ENCODE results near the gene FABP1. TPM values are rescaled to one million over a fixed set of nuclear protein-coding genes. Genes with fewer than 3 reads are reported as not detected.
A peak's percentile ranks its signal among the peaks of the same experiment; 100 is the strongest.

The FABP1 gene
- polyA plus RNA-seq, 1 of the 3 experiments (the other 2 are of a cell fraction), result not detected

DNA sequence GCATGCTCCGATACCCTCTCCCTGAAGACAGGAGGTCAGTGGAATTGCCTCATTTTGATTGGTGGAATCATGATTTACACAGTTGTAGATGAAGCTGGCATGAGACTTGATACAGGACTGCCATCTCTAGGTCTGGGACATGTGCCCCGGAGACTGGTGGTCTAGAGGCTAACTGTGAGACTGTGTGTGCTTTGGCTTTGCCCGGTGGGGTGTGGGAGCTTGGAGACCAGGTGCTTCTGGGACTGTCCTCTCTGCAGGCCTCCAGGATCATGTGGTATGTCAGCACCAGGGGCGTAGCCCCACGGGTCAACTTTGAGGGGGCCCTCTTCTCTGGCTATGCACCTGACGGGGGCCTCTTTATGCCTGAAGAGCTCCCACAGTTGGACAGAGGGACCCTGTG is 45.0 kb upstream of the FABP1 start (continued):
- TF ChIP-seq RAD21 (IDR thresholded peaks at IDR 0.05; ENCODE audit: low read length) (no peak), JUND (IDR thresholded peaks at IDR 0.05) (no peak)

DNA sequence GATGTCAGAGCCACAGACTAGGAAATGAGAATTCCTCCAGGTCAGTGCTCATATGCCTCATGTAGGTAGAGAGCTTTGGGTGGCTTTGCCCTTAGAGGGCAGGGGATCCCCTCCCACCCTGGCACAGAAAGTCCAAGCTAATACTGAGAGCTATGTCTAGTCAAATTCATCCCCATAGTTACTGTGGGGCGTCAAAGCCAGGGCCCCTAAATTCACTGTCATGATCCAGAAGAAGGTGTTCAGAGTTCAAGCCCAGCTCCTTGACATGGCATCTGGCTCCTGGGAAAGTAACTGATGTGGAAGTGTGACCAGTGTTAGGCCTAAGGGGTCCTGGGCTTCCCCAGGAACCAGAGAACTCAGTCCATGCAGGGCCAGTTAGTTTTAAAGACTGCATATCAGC is 44.1 kb upstream of the FABP1 start:
- no peak for DNase-seq
- POLR2A ChIA-PET, result interaction anchor here (0.8 kb wide), 1 partner anchor 112 kb away, joined by 3 read pairs; no protein-coding TSS in a partner anchor
- H3K27me3 ChIP-seq (ENCODE audit: insufficient read depth), result no peaks in the 10 kb centered on the region; the same call in 1 of the 2 replicates
- TF ChIP-seq MXI1 (IDR thresholded peaks at IDR 0.05; ENCODE audit: low read depth, low read length), result no peak
- no peak for TF ChIP-seq NFIC (IDR thresholded peaks at IDR 0.05; ENCODE audit: borderline replicate concordance)
- no peak for TF ChIP-seq GABPA (IDR thresholded peaks at IDR 0.05; ENCODE audit: low read depth)
- TF ChIP-seq TAF1 (IDR thresholded peaks at IDR 0.05; ENCODE audit: borderline replicate concordance, low read depth, low read length), result no peak
- no peak for TF ChIP-seq FOSL2 (IDR thresholded peaks at IDR 0.05; ENCODE audit: borderline replicate concordance, low read depth)
- no peak for TF ChIP-seq NRF1 (IDR thresholded peaks at IDR 0.05; ENCODE audit: low read depth, low read length)
- no peak for TF ChIP-seq SMC3 (IDR thresholded peaks at IDR 0.05; ENCODE audit: low read depth, low read length)
- no peak overlapping the region for H3K9ac ChIP-seq
- H3K36me3 ChIP-seq (replicated peaks in 1 of 2; ENCODE audit: control insufficient read depth in 1 of 2, insufficient read depth in 2 of 2, low read length in 1 of 2), result no peaks in the 10 kb centered on the region
- H2AFZ ChIP-seq (ENCODE audit: low read depth), result no peak overlapping the region
- no peak overlapping the region for H3K27ac ChIP-seq (ENCODE audit: low read depth in 2 of 2, low read length in 1 of 2)
- H3K4me3 ChIP-seq (ENCODE audit: low read depth in 2 of 2, low read length in 1 of 2), result no peak overlapping the region
- WGBS (ENCODE audit: low lambda C conversion rate), result 100% methylated on average over 1 of the region's 1 CpG
- H3K4me2 ChIP-seq, result no peak overlapping the region
- H3F3A ChIP-seq (replicated peaks; ENCODE audit: insufficient read depth), result no peaks in the 10 kb centered on the region
- H3K79me2 ChIP-seq (ENCODE audit: insufficient read depth), result no peaks in the 10 kb centered on the region
- CTCF ChIA-PET, result interaction anchor here (1.0 to 3.2 kb wide), 5 partner anchors 12 to 283 kb away, joined by 3 to 12 read pairs (median 6); no protein-coding TSS in a partner anchor
- no peaks in the 10 kb centered on the region for H3K4me1 ChIP-seq (ENCODE audit: control insufficient read depth in 1 of 2, insufficient read depth in 2 of 2, low read depth in 1 of 2, low read length in 1 of 2)
- H3K9me2 ChIP-seq, result no peaks in the 10 kb centered on the region
- no peaks in the 10 kb centered on the region for H3K9me3 ChIP-seq
- H4K20me1 ChIP-seq (ENCODE audit: insufficient read depth), result no peaks in the 10 kb centered on the region

DNA sequence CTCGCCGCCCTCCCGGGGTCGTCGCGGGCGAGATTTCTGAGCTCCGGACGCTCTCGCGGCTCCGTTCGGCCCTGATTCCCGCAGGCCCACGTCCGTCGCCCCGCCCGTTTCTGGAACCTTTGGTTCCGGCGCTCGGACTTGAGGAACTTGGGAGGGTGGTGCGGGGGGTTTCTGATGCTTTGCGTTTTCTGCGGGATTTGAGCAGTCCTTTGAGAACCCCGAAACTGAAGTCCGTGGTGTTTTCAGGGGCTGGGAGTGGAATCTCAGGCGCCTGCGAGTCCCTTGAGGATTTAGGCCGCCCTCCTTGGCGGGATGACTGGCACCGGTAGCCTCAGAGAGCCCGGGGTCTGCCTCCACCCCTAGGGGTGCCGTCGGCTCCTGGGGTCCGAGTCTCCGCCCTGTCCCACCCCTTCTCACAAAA is 42.6 kb upstream of the FABP1 start:
- peak; percentile 39 for DNase-seq
- no peak overlapping the region for H3K9ac ChIP-seq
- no peaks in the 10 kb centered on the region for H3K36me3 ChIP-seq (replicated peaks in 1 of 2; ENCODE audit: control insufficient read depth in 1 of 2, insufficient read depth in 2 of 2, low read length in 1 of 2)
- no peak overlapping the region for H3K4me2 ChIP-seq
- no peaks in the 10 kb centered on the region for H3K4me1 ChIP-seq (ENCODE audit: control insufficient read depth in 1 of 2, insufficient read depth in 2 of 2, low read depth in 1 of 2, low read length in 1 of 2)
- H3F3A ChIP-seq (replicated peaks; ENCODE audit: insufficient read depth), result no peaks in the 10 kb centered on the region
- 48% methylated on average over 33 of the region's 37 CpGs for WGBS (ENCODE audit: low lambda C conversion rate)
- H2AFZ ChIP-seq (ENCODE audit: low read depth), result no peak overlapping the region
- no peaks in the 10 kb centered on the region for H3K9me3 ChIP-seq
- CTCF ChIA-PET, result interaction anchor here (1.5 to 3.0 kb wide), 3 partner anchors 11 to 284 kb away, joined by 6 to 12 read pairs (median 8); no protein-coding TSS in a partner anchor
- no peaks in the 10 kb centered on the region; the same call in 1 of the 2 replicates for H3K27me3 ChIP-seq (ENCODE audit: insufficient read depth)
- H4K20me1 ChIP-seq (ENCODE audit: insufficient read depth), result no peaks in the 10 kb centered on the region
- peak overlapping the region in 1 of 2 experiments; percentile 27; a peak in 2 of 4 replicates for H3K4me3 ChIP-seq (ENCODE audit: low read depth in 2 of 2, low read length in 1 of 2)
- H3K79me2 ChIP-seq (ENCODE audit: insufficient read depth), result no peaks in the 10 kb centered on the region
- H3K9me2 ChIP-seq, result no peaks in the 10 kb centered on the region
- TF ChIP-seq, protein P1, sequence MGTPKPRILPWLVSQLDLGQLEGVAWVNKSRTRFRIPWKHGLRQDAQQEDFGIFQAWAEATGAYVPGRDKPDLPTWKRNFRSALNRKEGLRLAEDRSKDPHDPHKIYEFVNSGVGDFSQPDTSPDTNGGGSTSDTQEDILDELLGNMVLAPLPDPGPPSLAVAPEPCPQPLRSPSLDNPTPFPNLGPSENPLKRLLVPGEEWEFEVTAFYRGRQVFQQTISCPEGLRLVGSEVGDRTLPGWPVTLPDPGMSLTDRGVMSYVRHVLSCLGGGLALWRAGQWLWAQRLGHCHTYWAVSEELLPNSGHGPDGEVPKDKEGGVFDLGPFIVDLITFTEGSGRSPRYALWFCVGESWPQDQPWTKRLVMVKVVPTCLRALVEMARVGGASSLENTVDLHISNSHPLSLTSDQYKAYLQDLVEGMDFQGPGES (IDR thresholded peaks at IDR 0.05; ENCODE audit: low read depth, low read length), result no peak
- TF ChIP-seq EZH2phosphoT487 (IDR thresholded peaks at IDR 0.05; ENCODE audit: borderline replicate concordance, low read depth) (no peak), GABPA (IDR thresholded peaks at IDR 0.05; ENCODE audit: low read depth) (no peak), NRF1 (IDR thresholded peaks at IDR 0.05; ENCODE audit: low read depth, low read length) (no peak), FOSL2 (IDR thresholded peaks at IDR 0.05; ENCODE audit: borderline replicate concordance, low read depth) (no peak), TCF12 (IDR thresholded peaks at IDR 0.05) (no peak), RCOR1 (IDR thresholded peaks at IDR 0.05; ENCODE audit: low read length) (no peak), SMC3 (IDR thresholded peaks at IDR 0.05; ENCODE audit: low read depth, low read length) (no peak), TEAD4 (IDR thresholded peaks at IDR 0.05; ENCODE audit: borderline replicate concordance, insufficient read depth) (no peak), FOXM1 (IDR thresholded peaks at IDR 0.05; ENCODE audit: low read depth) (no peak)
- TF ChIP-seq, protein P2, sequence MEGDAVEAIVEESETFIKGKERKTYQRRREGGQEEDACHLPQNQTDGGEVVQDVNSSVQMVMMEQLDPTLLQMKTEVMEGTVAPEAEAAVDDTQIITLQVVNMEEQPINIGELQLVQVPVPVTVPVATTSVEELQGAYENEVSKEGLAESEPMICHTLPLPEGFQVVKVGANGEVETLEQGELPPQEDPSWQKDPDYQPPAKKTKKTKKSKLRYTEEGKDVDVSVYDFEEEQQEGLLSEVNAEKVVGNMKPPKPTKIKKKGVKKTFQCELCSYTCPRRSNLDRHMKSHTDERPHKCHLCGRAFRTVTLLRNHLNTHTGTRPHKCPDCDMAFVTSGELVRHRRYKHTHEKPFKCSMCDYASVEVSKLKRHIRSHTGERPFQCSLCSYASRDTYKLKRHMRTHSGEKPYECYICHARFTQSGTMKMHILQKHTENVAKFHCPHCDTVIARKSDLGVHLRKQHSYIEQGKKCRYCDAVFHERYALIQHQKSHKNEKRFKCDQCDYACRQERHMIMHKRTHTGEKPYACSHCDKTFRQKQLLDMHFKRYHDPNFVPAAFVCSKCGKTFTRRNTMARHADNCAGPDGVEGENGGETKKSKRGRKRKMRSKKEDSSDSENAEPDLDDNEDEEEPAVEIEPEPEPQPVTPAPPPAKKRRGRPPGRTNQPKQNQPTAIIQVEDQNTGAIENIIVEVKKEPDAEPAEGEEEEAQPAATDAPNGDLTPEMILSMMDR (IDR thresholded peaks at IDR 0.05), result no peak
- TF ChIP-seq, protein P3, sequence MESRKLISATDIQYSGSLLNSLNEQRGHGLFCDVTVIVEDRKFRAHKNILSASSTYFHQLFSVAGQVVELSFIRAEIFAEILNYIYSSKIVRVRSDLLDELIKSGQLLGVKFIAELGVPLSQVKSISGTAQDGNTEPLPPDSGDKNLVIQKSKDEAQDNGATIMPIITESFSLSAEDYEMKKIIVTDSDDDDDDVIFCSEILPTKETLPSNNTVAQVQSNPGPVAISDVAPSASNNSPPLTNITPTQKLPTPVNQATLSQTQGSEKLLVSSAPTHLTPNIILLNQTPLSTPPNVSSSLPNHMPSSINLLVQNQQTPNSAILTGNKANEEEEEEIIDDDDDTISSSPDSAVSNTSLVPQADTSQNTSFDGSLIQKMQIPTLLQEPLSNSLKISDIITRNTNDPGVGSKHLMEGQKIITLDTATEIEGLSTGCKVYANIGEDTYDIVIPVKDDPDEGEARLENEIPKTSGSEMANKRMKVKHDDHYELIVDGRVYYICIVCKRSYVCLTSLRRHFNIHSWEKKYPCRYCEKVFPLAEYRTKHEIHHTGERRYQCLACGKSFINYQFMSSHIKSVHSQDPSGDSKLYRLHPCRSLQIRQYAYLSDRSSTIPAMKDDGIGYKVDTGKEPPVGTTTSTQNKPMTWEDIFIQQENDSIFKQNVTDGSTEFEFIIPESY (IDR thresholded peaks at IDR 0.05; ENCODE audit: borderline replicate concordance, low read depth), result no peak
- POLR2A ChIA-PET, result no interaction called here
- H3K27ac ChIP-seq (ENCODE audit: low read depth in 2 of 2, low read length in 1 of 2), result no peak overlapping the region

Data from SK-N-SH (cell line).